WTC11 (cell line): ENCODE measurements around the gene GABRB2. TPM values are rescaled to one million over a fixed set of nuclear protein-coding genes. Genes with fewer than 3 reads are reported as not detected.

Experiments used
- ATAC-seq: fragments of 200-7000 bp; cut with Tn5 transposase; 2 replicates; pipeline ENCODE4 v1.10.0; 2021; ENCODE audit warnings: mild to moderate bottlenecking, moderate library complexity
- Bru-seq: library from RNA; stranded (reverse); fragments of 400-500 nt; gene quantifications from one replicate; lab custom pipeline; 2021; lab: Mats Ljungman, UMichigan
- CTCF ChIA-PET: fragments of 300-600 bp; sonication (Branson Sonifier 250); formaldehyde crosslinking; loops from one replicate; lab custom pipeline; 2021; ENCODE audit warnings: antibody characterized with exemption; lab: Charles Lee
- POLR2A ChIA-PET: fragments of 350-600 bp; sonication (Branson Sonifier 250); formaldehyde crosslinking; loops from one replicate; lab custom pipeline; 2021; ENCODE audit warnings: antibody characterized with exemption; lab: Charles Lee
- DNase-seq: peaks from one replicate; pipeline ENCODE4 v3.0.0; 2021; ENCODE audit warnings: low spot score
- H3K27ac Mint-ChIP-seq: 2 replicates; pipeline ENCODE4 v1.8.0; 2021; ENCODE audit warnings: mixed read lengths
- H3K27me3 Mint-ChIP-seq: 2 replicates; pipeline ENCODE4 v1.8.0; 2021; ENCODE audit warnings: low read depth, mild to moderate bottlenecking, moderate library complexity, mixed read lengths
- H3K36me3 Mint-ChIP-seq: 2 replicates; pipeline ENCODE4 v1.8.0; 2021; ENCODE audit warnings: mixed read lengths
- H3K4me1 Mint-ChIP-seq: 2 replicates; pipeline ENCODE4 v1.8.0; 2022; ENCODE audit warnings: mixed read lengths
- H3K4me3 Mint-ChIP-seq: 2 replicates; pipeline ENCODE4 v1.8.0; 2021; ENCODE audit warnings: mild to moderate bottlenecking, moderate library complexity, mixed read lengths
- H3K9me3 Mint-ChIP-seq: 2 replicates; pipeline ENCODE4 v1.8.0; 2021; ENCODE audit warnings: mixed read lengths
- CBFB ChIP-seq: sonication (generic); formaldehyde crosslinking; IDR thresholded peaks from 2 replicates; pipeline ENCODE4 v1.8.1; 2022; ENCODE audit warnings: mild to moderate bottlenecking, low read depth, missing genetic modification reagents
- ELF4 ChIP-seq: sonication (generic); formaldehyde crosslinking; IDR thresholded peaks from 2 replicates; pipeline ENCODE4 v1.8.1; 2022; ENCODE audit warnings: low read depth, mild to moderate bottlenecking, moderate library complexity, missing genetic modification reagents
- ETV6 ChIP-seq: sonication (generic); formaldehyde crosslinking; IDR thresholded peaks from 2 replicates; pipeline ENCODE4 v1.8.1; 2022; ENCODE audit warnings: mild to moderate bottlenecking, missing genetic modification reagents
- GABPB1 ChIP-seq: sonication (generic); formaldehyde crosslinking; IDR thresholded peaks from 2 replicates; pipeline ENCODE4 v1.8.1; 2023; ENCODE audit warnings: mild to moderate bottlenecking, missing genetic modification reagents
- GTF2I ChIP-seq: fragments of 250-450 bp; sonication (Bioruptor Pico); conservative IDR thresholded peaks from 2 replicates; pipeline ENCODE4 v1.4.0; 2021; ENCODE audit warnings: mild to moderate bottlenecking
- JUN ChIP-seq: sonication (generic); formaldehyde crosslinking; IDR thresholded peaks from 2 replicates; pipeline ENCODE4 v1.8.0; 2023; ENCODE audit warnings: mild to moderate bottlenecking, missing genetic modification reagents
- NFATC4 ChIP-seq: fragments of 250-450 bp; sonication (Bioruptor Pico); IDR thresholded peaks from 2 replicates; pipeline ENCODE4 v1.9.0; 2021; ENCODE audit warnings: mild to moderate bottlenecking
- SMAD3 ChIP-seq: sonication (generic); formaldehyde crosslinking; IDR thresholded peaks from 2 replicates; pipeline ENCODE4 v1.8.0; 2022; ENCODE audit warnings: missing genetic modification reagents, mild to moderate bottlenecking, borderline replicate concordance
- SOX15 ChIP-seq: fragments of 250-450 bp; sonication (Bioruptor Pico); IDR thresholded peaks from 2 replicates; pipeline ENCODE4 v1.9.0; 2021; ENCODE audit warnings: mild to moderate bottlenecking
- TEAD1 ChIP-seq: sonication (generic); formaldehyde crosslinking; IDR thresholded peaks from 2 replicates; pipeline ENCODE4 v1.8.0; 2022; ENCODE audit warnings: mild to moderate bottlenecking, missing genetic modification reagents
- TP53 ChIP-seq: sonication (generic); formaldehyde crosslinking; IDR thresholded peaks from 2 replicates; pipeline ENCODE4 v1.8.1; 2023; ENCODE audit warnings: mild to moderate bottlenecking, missing genetic modification reagents
- ZNF232 ChIP-seq: sonication (generic); formaldehyde crosslinking; IDR thresholded peaks from 2 replicates; pipeline ENCODE4 v1.8.0; 2022; ENCODE audit warnings: mild to moderate bottlenecking, missing genetic modification reagents
- ZNF263 ChIP-seq: sonication (generic); formaldehyde crosslinking; IDR thresholded peaks from 2 replicates; pipeline ENCODE4 v1.8.1; 2022; ENCODE audit warnings: low read depth, mild to moderate bottlenecking, moderate library complexity, missing genetic modification reagents
- ZNF416 ChIP-seq: fragments of 250-450 bp; sonication (Bioruptor Pico); IDR thresholded peaks from 2 replicates; pipeline ENCODE4 v1.9.0; 2021; ENCODE audit warnings: mild to moderate bottlenecking, inconsistent platforms
- ZNF423 ChIP-seq: fragments of 250-450 bp; sonication (Bioruptor Pico); IDR thresholded peaks from 2 replicates; pipeline ENCODE4 v2.1.2; 2022; ENCODE audit warnings: mild to moderate bottlenecking, moderate library complexity
- long read RNA-seq, 3 experiments: library from RNA in 1 of 3; library from capped mRNA in 1 of 3; library from polyadenylated mRNA in 1 of 3; unstranded in 2 of 3; stranded (forward) in 1 of 3; transcript quantifications; one replicate each; pipeline ENCODE4 v2.0.0, GENCODE V29; 2021
- total RNA-seq: library from RNA; stranded (reverse); gene quantifications from 3 replicates; pipeline ENCODE4 v1.2.3, GENCODE V29; 2021
- TF ChIP-seq, protein P1 (sequence below): sonication (generic); formaldehyde crosslinking; IDR thresholded peaks from 2 replicates; pipeline ENCODE4 v1.8.1; 2022; ENCODE audit warnings: mild to moderate bottlenecking, missing genetic modification reagents, moderate library complexity, borderline replicate concordance
- TF ChIP-seq, protein P2 (sequence below): fragments of 250-450 bp; sonication (Bioruptor Pico); conservative IDR thresholded peaks from 2 replicates; pipeline ENCODE4 v1.9.0; 2021; ENCODE audit warnings: mild to moderate bottlenecking
- TF ChIP-seq, protein P3 (sequence below): sonication (generic); formaldehyde crosslinking; IDR thresholded peaks from 2 replicates; pipeline ENCODE4 v1.8.1; 2023; ENCODE audit warnings: mild to moderate bottlenecking, missing genetic modification reagents
- TF ChIP-seq, protein P4 (sequence below): fragments of 250-450 bp; sonication (Bioruptor Pico); IDR thresholded peaks from 2 replicates; pipeline ENCODE4 v2.1.2; 2022; ENCODE audit warnings: mild to moderate bottlenecking, moderate library complexity
- TF ChIP-seq, protein P5 (sequence below): sonication (generic); formaldehyde crosslinking; conservative IDR thresholded peaks from 2 replicates; pipeline ENCODE4 v1.8.1; 2023; ENCODE audit warnings: mild to moderate bottlenecking, low read depth, missing genetic modification reagents, moderate library complexity

Gene GABRB2
- 0.32 to 0.79 TPM (median 0.53 TPM) in 3 replicates for total RNA-seq
- Bru-seq, nascent RNA: percentile 20 among the genes with signal in this experiment
- long read RNA-seq, experiment 1, partial matches to known transcripts: 0 of 2 reads
- long read RNA-seq, experiment 1, other reads (novel, unspliced or antisense): 0 of 2 reads
- long read RNA-seq, experiment 2: 0 reads
- long read RNA-seq, experiment 3: 0 reads

DNA sequence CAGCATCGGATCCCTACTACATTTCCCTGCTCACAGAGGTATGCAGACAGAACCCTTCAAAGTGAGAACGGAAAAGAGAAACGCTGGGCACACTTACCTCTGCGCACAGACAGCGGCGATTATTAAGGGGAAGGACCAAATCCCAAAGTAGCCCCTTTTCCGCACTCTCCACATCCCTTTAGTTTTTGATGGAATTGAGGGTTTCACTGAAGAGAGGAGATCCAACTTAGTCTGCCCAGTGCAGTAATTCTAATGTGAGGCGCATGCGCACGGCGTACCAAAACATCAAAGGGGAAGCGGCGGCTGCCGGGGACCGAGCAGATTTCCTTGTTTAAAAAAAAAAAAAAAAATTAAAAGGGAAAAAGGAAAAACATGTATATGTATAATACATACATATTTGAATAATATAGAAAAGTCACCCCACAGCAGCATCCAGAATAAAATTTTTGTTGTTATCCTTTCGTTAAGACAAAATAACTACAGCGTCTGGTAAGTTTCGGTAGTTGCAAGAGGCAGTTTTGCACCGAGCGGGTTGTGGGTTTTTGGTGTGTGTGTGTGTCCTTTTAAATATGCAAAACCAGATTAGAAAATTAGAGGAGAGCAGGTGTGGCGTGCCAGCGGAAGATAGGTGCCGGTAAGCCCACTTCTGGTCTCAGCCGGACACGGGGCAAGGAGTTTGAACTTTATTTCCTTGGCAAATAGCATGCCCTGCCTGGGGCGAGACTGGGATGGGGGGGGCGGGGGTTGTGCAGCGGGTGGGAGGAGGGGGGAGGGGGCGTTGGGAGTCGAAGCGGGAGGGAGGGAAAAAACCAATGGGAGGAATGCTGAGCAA, at the start of gene GABRB2:
TSS of gene GABRB2 (minus strand) at position 256 of the 832 bp plus-strand sequence. CDS start at position 174, 82 bp downstream.
- Mint-ChIP-seq H3K4me3 (peak within 1 kb of the TSS; percentile 77), H3K27me3 (peaks cover 85% of the 10 kb centered on the region), H3K27ac (no peak within 1 kb of the TSS), H3K36me3 (no peaks in the 10 kb centered on the region), H3K4me1 (peaks cover 27% of the 10 kb centered on the region), H3K9me3 (peaks cover 11% of the 10 kb centered on the region)
- TF ChIP-seq ELF4 (CRISPR knock-in tag) (no peak), CBFB (CRISPR knock-in tag) (no peak), GABPB1 (no peak), JUN (no peak), ZNF232 (CRISPR knock-in tag) (no peak), ZNF416 (CRISPR knock-in tag) (no peak), ETV6 (no peak), NFATC4 (CRISPR knock-in tag) (no peak)
- TF ChIP-seq, protein P1, sequence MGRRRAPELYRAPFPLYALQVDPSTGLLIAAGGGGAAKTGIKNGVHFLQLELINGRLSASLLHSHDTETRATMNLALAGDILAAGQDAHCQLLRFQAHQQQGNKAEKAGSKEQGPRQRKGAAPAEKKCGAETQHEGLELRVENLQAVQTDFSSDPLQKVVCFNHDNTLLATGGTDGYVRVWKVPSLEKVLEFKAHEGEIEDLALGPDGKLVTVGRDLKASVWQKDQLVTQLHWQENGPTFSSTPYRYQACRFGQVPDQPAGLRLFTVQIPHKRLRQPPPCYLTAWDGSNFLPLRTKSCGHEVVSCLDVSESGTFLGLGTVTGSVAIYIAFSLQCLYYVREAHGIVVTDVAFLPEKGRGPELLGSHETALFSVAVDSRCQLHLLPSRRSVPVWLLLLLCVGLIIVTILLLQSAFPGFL (CRISPR knock-in tag): no peak
- TF ChIP-seq, protein P2, sequence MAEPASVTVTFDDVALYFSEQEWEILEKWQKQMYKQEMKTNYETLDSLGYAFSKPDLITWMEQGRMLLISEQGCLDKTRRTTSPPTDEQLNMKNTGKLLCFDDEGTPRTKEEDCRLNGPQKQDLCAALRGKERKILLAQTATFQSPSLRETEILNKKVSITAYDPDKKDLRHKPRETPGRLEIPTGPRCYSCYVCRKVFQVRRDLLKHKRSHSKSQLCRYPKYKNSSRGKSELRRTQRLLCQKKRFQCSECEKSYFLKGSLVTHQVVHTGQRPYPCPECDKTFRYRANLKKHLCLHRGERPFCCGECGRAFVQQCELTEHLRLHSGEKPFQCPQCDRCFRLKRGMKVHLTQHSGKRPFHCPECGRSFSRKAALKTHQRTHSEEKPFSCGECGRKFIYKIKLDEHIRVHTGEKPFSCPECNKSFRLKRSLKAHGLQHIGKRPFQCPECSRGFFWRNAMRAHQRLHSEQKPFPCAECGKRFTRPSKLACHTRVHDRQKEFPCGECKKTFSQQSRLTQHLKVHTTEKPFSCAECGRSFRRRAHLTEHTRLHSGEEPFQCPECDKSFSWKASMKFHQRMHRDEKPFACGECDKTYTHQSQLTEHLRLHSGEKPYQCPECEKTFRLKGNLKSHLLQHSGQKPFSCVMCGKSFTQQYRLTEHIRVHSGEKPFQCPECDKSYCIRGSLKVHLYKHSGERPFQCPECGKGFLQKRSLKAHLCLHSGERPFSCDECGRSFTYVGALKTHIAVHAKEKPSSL (CRISPR knock-in tag): no peak
- TF ChIP-seq, protein P3, sequence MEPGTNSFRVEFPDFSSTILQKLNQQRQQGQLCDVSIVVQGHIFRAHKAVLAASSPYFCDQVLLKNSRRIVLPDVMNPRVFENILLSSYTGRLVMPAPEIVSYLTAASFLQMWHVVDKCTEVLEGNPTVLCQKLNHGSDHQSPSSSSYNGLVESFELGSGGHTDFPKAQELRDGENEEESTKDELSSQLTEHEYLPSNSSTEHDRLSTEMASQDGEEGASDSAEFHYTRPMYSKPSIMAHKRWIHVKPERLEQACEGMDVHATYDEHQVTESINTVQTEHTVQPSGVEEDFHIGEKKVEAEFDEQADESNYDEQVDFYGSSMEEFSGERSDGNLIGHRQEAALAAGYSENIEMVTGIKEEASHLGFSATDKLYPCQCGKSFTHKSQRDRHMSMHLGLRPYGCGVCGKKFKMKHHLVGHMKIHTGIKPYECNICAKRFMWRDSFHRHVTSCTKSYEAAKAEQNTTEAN (CRISPR knock-in tag): no peak
- TF ChIP-seq, protein P4, sequence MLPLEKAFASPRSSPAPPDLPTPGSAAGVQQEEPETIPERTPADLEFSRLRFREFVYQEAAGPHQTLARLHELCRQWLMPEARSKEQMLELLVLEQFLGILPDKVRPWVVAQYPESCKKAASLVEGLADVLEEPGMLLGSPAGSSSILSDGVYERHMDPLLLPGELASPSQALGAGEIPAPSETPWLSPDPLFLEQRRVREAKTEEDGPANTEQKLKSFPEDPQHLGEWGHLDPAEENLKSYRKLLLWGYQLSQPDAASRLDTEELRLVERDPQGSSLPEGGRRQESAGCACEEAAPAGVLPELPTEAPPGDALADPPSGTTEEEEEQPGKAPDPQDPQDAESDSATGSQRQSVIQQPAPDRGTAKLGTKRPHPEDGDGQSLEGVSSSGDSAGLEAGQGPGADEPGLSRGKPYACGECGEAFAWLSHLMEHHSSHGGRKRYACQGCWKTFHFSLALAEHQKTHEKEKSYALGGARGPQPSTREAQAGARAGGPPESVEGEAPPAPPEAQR (CRISPR knock-in tag): no peak
- CTCF ChIA-PET: interaction anchor here (0.6 kb wide), 1 partner anchor 309 kb away, joined by 3 read pairs; no protein-coding TSS in a partner anchor
- DNase-seq: peak; percentile 49
- POLR2A ChIA-PET: interaction anchor here (1.2 kb wide), 1 partner anchor 11 kb away, joined by 3 read pairs; no protein-coding TSS in a partner anchor
- ATAC-seq: no peak

DNA sequence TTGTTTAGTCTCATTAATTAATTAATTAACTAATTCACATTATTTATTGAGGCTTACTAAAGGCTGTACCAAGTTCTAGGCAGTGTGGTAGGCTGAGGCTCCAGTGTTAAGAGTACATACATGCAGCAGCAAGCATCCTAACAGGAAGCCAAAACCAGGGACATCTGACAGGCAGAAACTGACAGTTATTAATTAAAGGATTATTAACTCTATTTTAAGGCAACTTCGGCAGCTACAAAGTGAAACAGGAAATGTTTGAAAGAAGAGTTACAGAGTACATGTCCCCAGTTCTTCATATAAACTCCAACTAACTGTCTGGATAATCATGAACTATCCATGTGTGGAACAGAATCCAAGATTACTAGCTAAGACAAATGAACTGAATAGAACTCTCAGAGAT, 39.3 kb upstream of the GABRB2 start:
- no peaks in the 10 kb centered on the region for H3K9me3 Mint-ChIP-seq
- POLR2A ChIA-PET: no interaction called here
- TF ChIP-seq, protein P5, sequence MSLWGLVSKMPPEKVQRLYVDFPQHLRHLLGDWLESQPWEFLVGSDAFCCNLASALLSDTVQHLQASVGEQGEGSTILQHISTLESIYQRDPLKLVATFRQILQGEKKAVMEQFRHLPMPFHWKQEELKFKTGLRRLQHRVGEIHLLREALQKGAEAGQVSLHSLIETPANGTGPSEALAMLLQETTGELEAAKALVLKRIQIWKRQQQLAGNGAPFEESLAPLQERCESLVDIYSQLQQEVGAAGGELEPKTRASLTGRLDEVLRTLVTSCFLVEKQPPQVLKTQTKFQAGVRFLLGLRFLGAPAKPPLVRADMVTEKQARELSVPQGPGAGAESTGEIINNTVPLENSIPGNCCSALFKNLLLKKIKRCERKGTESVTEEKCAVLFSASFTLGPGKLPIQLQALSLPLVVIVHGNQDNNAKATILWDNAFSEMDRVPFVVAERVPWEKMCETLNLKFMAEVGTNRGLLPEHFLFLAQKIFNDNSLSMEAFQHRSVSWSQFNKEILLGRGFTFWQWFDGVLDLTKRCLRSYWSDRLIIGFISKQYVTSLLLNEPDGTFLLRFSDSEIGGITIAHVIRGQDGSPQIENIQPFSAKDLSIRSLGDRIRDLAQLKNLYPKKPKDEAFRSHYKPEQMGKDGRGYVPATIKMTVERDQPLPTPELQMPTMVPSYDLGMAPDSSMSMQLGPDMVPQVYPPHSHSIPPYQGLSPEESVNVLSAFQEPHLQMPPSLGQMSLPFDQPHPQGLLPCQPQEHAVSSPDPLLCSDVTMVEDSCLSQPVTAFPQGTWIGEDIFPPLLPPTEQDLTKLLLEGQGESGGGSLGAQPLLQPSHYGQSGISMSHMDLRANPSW (CRISPR knock-in tag): no peak
- TF ChIP-seq ZNF423 (CRISPR knock-in tag) (no peak), SMAD3 (no peak), TP53 (no peak), ZNF232 (CRISPR knock-in tag) (no peak), SOX15 (CRISPR knock-in tag) (no peak), GTF2I (CRISPR knock-in tag) (no peak), TEAD1 (no peak), ZNF263 (CRISPR knock-in tag) (no peak), GABPB1 (no peak)
- TF ChIP-seq, protein P1 (CRISPR knock-in tag): no peak
- TF ChIP-seq, protein P3 (CRISPR knock-in tag): no peak

More for the DNA sequence above, 39.3 kb upstream of the GABRB2 start:
- Mint-ChIP-seq H3K4me3 (no peak overlapping the region), H3K27me3 (no peaks in the 10 kb centered on the region), H3K4me1 (no peaks in the 10 kb centered on the region), H3K36me3 (no peaks in the 10 kb centered on the region), H3K27ac (no peak overlapping the region)
- no peak for ATAC-seq
- no peak for DNase-seq
- CTCF ChIA-PET: no interaction called here
